H1 (cell line): Measurements from ENCODE around the gene ITPRIPL2. TPM values are rescaled to one million over a fixed set of nuclear protein-coding genes. Genes with fewer than 3 reads are reported as not detected.

ENCODE experiments used
- CTCF ChIA-PET: fragments of 300-600 bp; sonication (Branson Sonifier 250); formaldehyde crosslinking; loops from one replicate; lab custom pipeline; 2021; ENCODE audit not compliant: partially characterized antibody; lab: Charles Lee
- POLR2A ChIA-PET: fragments of 300-600 bp; sonication (Branson Sonifier 250); formaldehyde crosslinking; loops from one replicate; lab custom pipeline; 2021; ENCODE audit warnings: inconsistent platforms; ENCODE audit not compliant: partially characterized antibody; lab: Charles Lee
- DNase-seq, 2 experiments: peaks; one replicate each; pipeline versions ENCODE4 v3.0.0 to v3.0.0-alpha.2; 2010 to 2022; ENCODE audit warnings: low spot score in 2 of 2, low read depth in 1 of 2, mixed read lengths in 1 of 2
- FAIRE-seq: peaks from 2 replicates; lab custom pipeline; 2011; peaks lifted over from hg19 to GRCh38; lab: Jason Lieb, UNC
- H2AFZ ChIP-seq: 2 replicates; pipeline ENCODE4 v1.8.1; 2012; ENCODE audit warnings: low read length, inconsistent platforms
- H2AK5ac ChIP-seq: 2 replicates; pipeline ENCODE4 v1.6.1; 2013; ENCODE audit warnings: low read depth, low read length
- H2BK120ac ChIP-seq: replicated peaks from 2 replicates; pipeline ENCODE3; 2013; ENCODE audit warnings: low read depth, low read length, inconsistent platforms
- H2BK12ac ChIP-seq: 2 replicates; pipeline ENCODE4 v1.6.1; 2013; ENCODE audit warnings: low read depth, low read length
- H2BK15ac ChIP-seq: 2 replicates; pipeline ENCODE4 v1.6.1; 2013; ENCODE audit warnings: low read length
- H2BK20ac ChIP-seq: 2 replicates; pipeline ENCODE4 v1.6.1; 2013; ENCODE audit warnings: low read length
- H2BK5ac ChIP-seq: 2 replicates; pipeline ENCODE4 v1.6.1; 2013; ENCODE audit warnings: low read depth, low read length
- H3K14ac ChIP-seq: 2 replicates; pipeline ENCODE4 v1.6.1; 2013; ENCODE audit warnings: inconsistent platforms; ENCODE audit not compliant: insufficient read length
- H3K18ac ChIP-seq: 2 replicates; pipeline ENCODE4 v1.6.1; 2013; ENCODE audit warnings: low read length; ENCODE audit errors: extremely low read depth
- H3K23ac ChIP-seq: 2 replicates; pipeline ENCODE4 v1.6.1; 2013; ENCODE audit warnings: inconsistent platforms; ENCODE audit not compliant: insufficient read length
- H3K23me2 ChIP-seq: 2 replicates; pipeline ENCODE4 v1.6.1; 2013; ENCODE audit warnings: low read depth, low read length
- H3K27ac ChIP-seq: 2 replicates; pipeline ENCODE4 v1.6.1; 2011; ENCODE audit warnings: low read depth, low read length, inconsistent platforms
- H3K27me3 ChIP-seq, 4 experiments: replicated peaks in 1 of 4; 1 replicate in 1 of 4; 2 replicates in 3 of 4; pipeline versions ENCODE4 v1.6.1 to v1.8.1; 2011 to 2013; ENCODE audit warnings: low read length in 3 of 4, mild to moderate bottlenecking in 3 of 4, inconsistent platforms in 2 of 4, mixed read lengths in 2 of 4, moderate library complexity in 1 of 4; ENCODE audit not compliant: control insufficient read depth in 3 of 4, insufficient read depth in 3 of 4; ENCODE audit errors: extremely low read depth in 1 of 4
- H3K36me3 ChIP-seq, 4 experiments: 2 replicates each; pipeline versions ENCODE4 v1.6.1 to v1.8.1; 2011 to 2013; ENCODE audit warnings: mild to moderate bottlenecking in 4 of 4, low read length in 3 of 4, moderate library complexity in 2 of 4, control low read depth in 1 of 4, inconsistent platforms in 1 of 4; ENCODE audit not compliant: insufficient read depth in 4 of 4, control insufficient read depth in 2 of 4
- H3K4ac ChIP-seq: replicated peaks from 2 replicates; pipeline ENCODE3; 2013; ENCODE audit warnings: low read length, low read depth, mixed read lengths, inconsistent platforms; ENCODE audit not compliant: insufficient read length
- H3K4me1 ChIP-seq, 4 experiments: replicated peaks in 1 of 4; 1 replicate in 1 of 4; 2 replicates in 3 of 4; pipeline versions ENCODE4 v1.6.1 to v1.8.1; 2011 to 2013; ENCODE audit warnings: low read length in 3 of 4, inconsistent platforms in 2 of 4, mixed read lengths in 1 of 4; ENCODE audit not compliant: insufficient read depth in 4 of 4, control insufficient read depth in 3 of 4
- H3K4me2 ChIP-seq, 2 experiments: 2 replicates each; pipeline versions ENCODE4 v1.6.1 to v1.8.1; 2011 to 2013; ENCODE audit warnings: low read depth in 2 of 2, low read length in 2 of 2, control low read depth in 1 of 2, inconsistent platforms in 1 of 2, mild to moderate bottlenecking in 1 of 2; ENCODE audit not compliant: insufficient read depth in 1 of 2
- H3K4me3 ChIP-seq, 4 experiments: fragments of 200-600, 300-600 bp in 1 of 4; sonication (generic), shearing (Covaris generic), sonication (Bioruptor Twin) in 1 of 4; 2 replicates each; pipeline versions ENCODE4 v1.5.1 to v1.8.1; 2011 to 2016; ENCODE audit warnings: low read length in 4 of 4, low read depth in 3 of 4, control low read depth in 2 of 4, inconsistent platforms in 2 of 4, mild to moderate bottlenecking in 2 of 4, mixed read lengths in 1 of 4, moderate library complexity in 1 of 4; ENCODE audit not compliant: insufficient read depth in 2 of 4; ENCODE audit errors: extremely low read depth in 1 of 4
- H3K56ac ChIP-seq: replicated peaks from 2 replicates; pipeline ENCODE3; 2013; ENCODE audit warnings: low read depth, mild to moderate bottlenecking, mixed read lengths, low read length, inconsistent platforms; ENCODE audit not compliant: insufficient read length
- H3K79me1 ChIP-seq: 2 replicates; pipeline ENCODE4 v1.6.1; 2013; ENCODE audit warnings: low read depth, low read length, control low read depth
- H3K79me2 ChIP-seq, 2 experiments: 2 replicates each; pipeline versions ENCODE4 v1.6.1 to v1.8.1; 2012 to 2013; ENCODE audit warnings: low read length in 2 of 2, mild to moderate bottlenecking in 2 of 2, inconsistent platforms in 1 of 2; ENCODE audit not compliant: insufficient read depth in 2 of 2, control insufficient read depth in 1 of 2
- H3K9ac ChIP-seq, 4 experiments: replicated peaks in 1 of 4; 1 replicate in 1 of 4; 2 replicates in 3 of 4; pipeline versions ENCODE4 v1.6.1 to v1.8.1; 2011 to 2013; ENCODE audit warnings: low read depth in 3 of 4, low read length in 3 of 4, control low read depth in 2 of 4, mild to moderate bottlenecking in 2 of 4, moderate library complexity in 2 of 4, inconsistent platforms in 1 of 4; ENCODE audit errors: extremely low read depth in 1 of 4
- H3K9me3 ChIP-seq, 2 experiments: 2 replicates each; pipeline versions ENCODE4 v1.6.1 to v1.8.1; 2012 to 2013; ENCODE audit warnings: mild to moderate bottlenecking in 2 of 2, moderate library complexity in 2 of 2, control low read depth in 1 of 2, inconsistent platforms in 1 of 2, low read depth in 1 of 2, low read length in 1 of 2, mixed read lengths in 1 of 2; ENCODE audit not compliant: insufficient read depth in 2 of 2
- H4K20me1 ChIP-seq, 2 experiments: replicated peaks in 1 of 2; 2 replicates each; pipeline versions ENCODE3 to v1.8.1; 2011 to 2013; ENCODE audit warnings: inconsistent platforms in 2 of 2, low read length in 2 of 2, mild to moderate bottlenecking in 1 of 2; ENCODE audit not compliant: insufficient read depth in 2 of 2, control insufficient read depth in 1 of 2
- H4K5ac ChIP-seq: 2 replicates; pipeline ENCODE4 v1.6.1; 2013; ENCODE audit warnings: low read length, low read depth, mixed read lengths, inconsistent platforms; ENCODE audit not compliant: insufficient read length
- H4K8ac ChIP-seq: 2 replicates; pipeline ENCODE4 v1.8.0; 2013; ENCODE audit warnings: mild to moderate bottlenecking, moderate library complexity, low read length, inconsistent platforms; ENCODE audit not compliant: insufficient read depth; ENCODE audit errors: extremely low read depth
- H4K91ac ChIP-seq: replicated peaks from 2 replicates; pipeline ENCODE3; 2013; ENCODE audit warnings: low read length, mixed read lengths, inconsistent platforms; ENCODE audit not compliant: insufficient read length
- BACH1 ChIP-seq: IDR thresholded peaks from 2 replicates; pipeline ENCODE4 v1.6.1; 2012; ENCODE audit warnings: low read length, improper control_type of control experiment
- BRCA1 ChIP-seq: IDR thresholded peaks from 2 replicates; pipeline ENCODE4 v1.6.1; 2012; ENCODE audit warnings: low read depth, low read length, improper control_type of control experiment
- CBX5 ChIP-seq: fragments of 300-800, 300-1000 bp; sonication (generic); IDR thresholded peaks from 2 replicates; pipeline ENCODE4 v1.7.1; 2016; ENCODE audit warnings: antibody characterized with exemption, low read length, low read depth
- CBX8 ChIP-seq: fragments of 300-800, 300-1000 bp; sonication (generic); IDR thresholded peaks from 2 replicates; pipeline ENCODE4 v1.7.1; 2016; ENCODE audit warnings: low read depth, low read length, borderline replicate concordance
- CHD2 ChIP-seq: IDR thresholded peaks from 2 replicates; pipeline ENCODE4 v1.6.1; 2012; ENCODE audit warnings: low read length, improper control_type of control experiment
- FOSL1 ChIP-seq: IDR thresholded peaks from 2 replicates; pipeline ENCODE4 v1.6.1; 2011; ENCODE audit warnings: mild to moderate bottlenecking, low read depth, low read length, moderate library complexity; ENCODE audit not compliant: insufficient read depth
- JUND ChIP-seq: IDR thresholded peaks from 2 replicates; pipeline ENCODE4 v1.6.1; 2011; ENCODE audit warnings: mild to moderate bottlenecking, improper control_type of control experiment, low read length
- KDM4A ChIP-seq: IDR thresholded peaks from one replicate; pipeline ENCODE4 v1.7.1; 2012; ENCODE audit warnings: low read depth, mild to moderate bottlenecking, moderate library complexity, low read length, inconsistent platforms; ENCODE audit not compliant: severe bottlenecking
- NANOG ChIP-seq: IDR thresholded peaks from 2 replicates; pipeline ENCODE4 v1.6.1; 2011; ENCODE audit warnings: low read length, low read depth, mild to moderate bottlenecking, inconsistent platforms; ENCODE audit not compliant: insufficient read depth, poor library complexity, severe bottlenecking
- POLR2AphosphoS5 ChIP-seq: IDR thresholded peaks from 2 replicates; pipeline ENCODE4 v1.6.1; 2011; ENCODE audit warnings: low read depth, low read length
- RAD21 ChIP-seq, 2 experiments: IDR thresholded peaks in 1 of 2; conservative IDR thresholded peaks in 1 of 2; 2 replicates each; pipeline ENCODE4 v1.6.1; 2011; ENCODE audit warnings: low read depth in 2 of 2, low read length in 2 of 2, improper control_type of control experiment in 1 of 2, inconsistent platforms in 1 of 2, mild to moderate bottlenecking in 1 of 2, moderate library complexity in 1 of 2
- TAF7 ChIP-seq: optimal IDR thresholded peaks from 2 replicates; pipeline ENCODE3; 2011; ENCODE audit warnings: low read depth, mild to moderate bottlenecking, inconsistent platforms, low read length, moderate library complexity, borderline replicate concordance
- TCF12 ChIP-seq: IDR thresholded peaks from 2 replicates; pipeline ENCODE4 v1.6.1; 2011; ENCODE audit warnings: low read depth, mild to moderate bottlenecking, low read length
- TEAD4 ChIP-seq: IDR thresholded peaks from 2 replicates; pipeline ENCODE4 v1.6.1; 2012; ENCODE audit warnings: low read depth, low read length, inconsistent platforms, mixed read lengths
- WGBS, 2 experiments: shearing (Covaris generic) in 1 of 2; methylation state at CpG; one replicate each; pipeline versions ENCODE4 v1.1.6 to v1.1.7; 2013 to 2015; ENCODE audit warnings: low lambda C conversion rate in 2 of 2, mixed read lengths in 2 of 2, inconsistent platforms in 1 of 2, low coverage in 1 of 2, missing lambda C conversion rate in 1 of 2; ENCODE audit not compliant: insufficient replicate concordance in 2 of 2, insufficient coverage in 1 of 2, insufficient read length in 1 of 2; ENCODE audit errors: extremely low coverage in 1 of 2, missing lambda C conversion rate in 1 of 2; 5-methylcytosine and 5-hydroxymethylcytosine counted together
- polyA plus RNA-seq, 7 experiments: library from polyadenylated mRNA; depleted of rRNA in 3 of 7; stranded (reverse) in 5 of 7; unstranded in 2 of 7; fragments of >200 nt in 5 of 7; fragments of 200-250 nt in 2 of 7; gene quantifications; 1 replicate in 5 of 7; 2 replicates in 1 of 7; 4 replicates in 1 of 7; pipeline versions ENCODE4 v1.2.1 to v1.2.3, GENCODE V29; 2011 to 2013; ENCODE audit warnings: missing spikeins in 2 of 7, mixed read lengths in 2 of 7
- total RNA-seq: library from RNA; stranded (reverse); fragmentation: NEBNext Ultra II Directional; extraction: Animal tissue kit (Norgen Biotek cat#: 25700); gene quantifications from 2 replicates; pipeline ENCODE4 v1.2.1, GENCODE V29; 2021

Gene ITPRIPL2
- total and polyA plus RNA-seq, 2 of the 8 experiments (the other 6 are each of a cell fraction or from before 2014, with no cell fraction given): 1.1 to 3.4 TPM

- H2AFZ ChIP-seq: no peak overlapping the region
- H2BK15ac ChIP-seq: no peak overlapping the region
- no peak overlapping the region for H3K4ac ChIP-seq
- H4K5ac ChIP-seq: no peak overlapping the region
- H4K20me1 ChIP-seq: no peaks in the 10 kb centered on the region
- H3K9me3 ChIP-seq: no peaks in the 10 kb centered on the region; a peak in 1 of 4 replicates
- H3K27ac ChIP-seq: no peak overlapping the region
- peaks cover 0 to 10% (median 7%) of the 10 kb centered on the region in 4 experiments; a peak in 5 of 7 replicates for H3K27me3 ChIP-seq
- FAIRE-seq (no peak), DNase-seq (no peak)
- CTCF ChIA-PET: interaction anchor here (0.5 to 4.2 kb wide), 10 partner anchors 10 to 419 kb away, joined by 3 to 42 read pairs (median 4); no protein-coding TSS in a partner anchor
- no peaks in the 10 kb centered on the region for H3K79me1 ChIP-seq
- H2BK20ac ChIP-seq: no peak overlapping the region
- no peaks in the 10 kb centered on the region for H3K79me2 ChIP-seq
- no peak overlapping the region for H3K18ac ChIP-seq
- WGBS, 2 experiments: 88% methylated on average over 3 of the region's 3 CpGs; no CpG with 5 or more reads in 1 of the 2 experiments
- no peak overlapping the region for H3K14ac ChIP-seq
- POLR2A ChIA-PET: interaction anchor here (0.6 to 1.4 kb wide), 2 partner anchors 15 to 294 kb away, joined by 3 read pairs; no protein-coding TSS in a partner anchor
- no peak overlapping the region for H3K9ac ChIP-seq
- no peak overlapping the region for H4K8ac ChIP-seq
- H3K23me2 ChIP-seq: no peaks in the 10 kb centered on the region; the same call in 1 of the 2 replicates
- H3K4me1 ChIP-seq: no peaks in the 10 kb centered on the region; a peak in 1 of 7 replicates
- no peak for TF ChIP-seq CBX5
- no peak for TF ChIP-seq FOSL1
- no peak for TF ChIP-seq TEAD4
- TF ChIP-seq RAD21 (IDR thresholded peaks at IDR 0.05 in 1 of 2, conservative IDR thresholded peaks at IDR 0.05 in 1 of 2; ENCODE audit: low read depth in 2 of 2, low read length in 2 of 2): no peak
- no peak for TF ChIP-seq CHD2
- TF ChIP-seq TCF12: no peak
- no peak for TF ChIP-seq NANOG
- no peak for TF ChIP-seq JUND
- TF ChIP-seq BRCA1: no peak
- TF ChIP-seq BACH1: no peak
- no peak for TF ChIP-seq POLR2AphosphoS5
- TF ChIP-seq CBX8: no peak
- no peak for TF ChIP-seq TAF7
- TF ChIP-seq KDM4A: no peak
- no peak overlapping the region for H2BK5ac ChIP-seq
- H2BK12ac ChIP-seq: no peak overlapping the region
- H3K36me3 ChIP-seq: peaks cover 0 to 12% (median 5%) of the 10 kb centered on the region in 4 experiments; a peak in 4 of 8 replicates
- H2AK5ac ChIP-seq: no peak overlapping the region
- no peak overlapping the region for H4K91ac ChIP-seq
- H3K56ac ChIP-seq: no peak overlapping the region
- no peak overlapping the region for H2BK120ac ChIP-seq
- H3K23ac ChIP-seq: no peak overlapping the region
- H3K4me2 ChIP-seq: no peak overlapping the region
- H3K4me3 ChIP-seq: no peak overlapping the region
Measured at GRCh38 chr16:19084139-19084538, 29.6 kb upstream of the ITPRIPL2 start.
